GM21367 (cell line): ENCODE measurements around the gene NT5C3B.
"Not testable (repeated sequence)": the region's sequence is repeated elsewhere in the genome, so short reads cannot be mapped to it uniquely, and the experiment has no call there.

Experiments used
- ATAC-seq: cut with Tn5 transposase; IDR thresholded peaks from one replicate; pipeline ENCODE4 v1.9.1; 2021; ENCODE audit not compliant: unreplicated experiment

NT5C3B gene

GRCh38 chr17:41835800-41836549, at the start of gene NT5C3B:
TSS of gene NT5C3B (minus strand) at chr17:41836232. CDS start at chr17:41836193, 39 bp downstream.
- peak; percentile 48 for ATAC-seq

GRCh38 chr17:41885733-41886132, 49.7 kb upstream of the NT5C3B start:
- no peak for ATAC-seq

GRCh38 chr17:41882756-41883155, 46.7 kb upstream of the NT5C3B start:
- no peak for ATAC-seq

DNA sequence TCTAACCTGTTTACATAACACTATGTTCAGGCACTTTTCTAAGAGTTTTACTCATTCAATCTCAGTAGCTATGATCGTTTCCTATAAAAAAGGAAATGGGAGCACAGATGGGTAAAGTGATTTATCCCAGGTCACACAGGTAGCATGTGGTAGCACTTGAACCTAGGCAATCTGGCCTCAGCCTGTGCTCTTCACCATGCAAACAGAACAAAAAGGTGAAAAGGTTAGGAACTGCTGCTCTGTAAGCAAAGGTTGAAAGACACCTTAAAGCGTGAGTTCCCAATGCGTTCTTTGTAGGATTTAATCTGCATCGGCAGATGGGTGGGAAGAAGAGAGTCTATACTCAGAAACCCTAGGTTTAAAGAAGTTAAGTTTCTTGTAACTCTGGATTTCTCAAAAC, 44.1 kb upstream of the NT5C3B start:
- ATAC-seq: no peak

DNA sequence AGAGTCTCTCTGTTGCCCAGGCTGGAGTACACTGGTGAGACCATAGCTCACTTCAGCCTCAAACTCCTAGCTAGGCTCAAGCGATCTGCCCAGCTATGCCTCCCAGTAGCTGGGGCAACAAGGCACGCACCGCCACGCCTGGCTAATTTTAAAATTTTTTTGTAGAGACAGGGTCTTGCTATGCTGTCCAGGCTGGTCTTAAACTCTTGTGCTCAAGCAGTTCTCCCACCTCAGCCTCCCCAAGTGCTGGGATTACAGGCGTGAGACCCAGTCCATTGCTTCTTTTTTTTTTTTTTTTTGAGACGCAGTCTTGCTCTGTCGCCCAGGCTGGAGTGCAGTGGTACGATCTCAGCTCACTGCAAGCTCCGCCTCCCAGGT, 38.2 kb upstream of the NT5C3B start:
- ATAC-seq: not testable (repeated sequence)

GRCh38 chr17:41873559-41874292, 37.7 kb upstream of the NT5C3B start:
- ATAC-seq: no peak

- ATAC-seq: no peak
Measured at GRCh38 chr17:41871789-41872188, 35.8 kb upstream of the NT5C3B start.

GRCh38 chr17:41870627-41871026, 34.6 kb upstream of the NT5C3B start:
- no peak for ATAC-seq

- no peak for ATAC-seq
Measured at GRCh38 chr17:41870097-41870496, 34.1 kb upstream of the NT5C3B start.

DNA sequence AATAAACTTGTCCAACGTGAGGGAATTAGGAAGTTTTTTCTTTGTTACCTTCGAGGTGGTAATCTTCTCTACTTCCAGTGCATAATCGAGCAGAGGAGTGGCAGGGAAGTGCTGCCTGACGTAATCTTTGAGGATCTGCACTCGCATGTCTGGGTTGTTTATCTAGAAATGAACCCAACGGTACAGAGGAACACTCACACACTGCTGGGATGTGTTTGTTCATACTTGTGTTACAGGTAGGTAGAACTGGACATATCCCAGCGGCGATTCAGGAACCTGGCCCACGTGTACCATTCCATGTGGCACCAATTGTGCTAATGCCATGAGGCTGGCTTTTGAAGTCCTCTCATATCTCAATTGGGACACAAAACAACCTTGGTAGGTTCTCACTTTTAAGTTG, 33.4 kb upstream of the NT5C3B start:
- no peak for ATAC-seq

DNA sequence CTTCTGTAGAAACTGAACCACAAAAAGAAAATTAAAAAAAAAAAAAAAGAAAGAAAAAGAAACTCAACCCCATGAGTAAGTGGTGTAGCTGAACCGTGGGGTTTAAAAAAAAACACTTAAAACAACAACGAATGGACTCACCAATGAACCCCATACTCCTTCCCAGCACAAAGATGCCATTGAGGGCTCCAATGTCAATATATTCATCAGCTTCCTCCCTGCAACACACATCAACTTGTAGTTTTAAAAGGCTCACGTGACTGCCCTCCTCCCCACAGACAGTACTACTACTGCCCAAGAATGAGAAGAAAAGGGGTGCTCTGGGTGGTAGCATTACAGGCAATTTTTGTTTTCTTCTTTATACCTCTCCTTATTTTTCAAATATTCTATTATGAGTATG, 32.5 kb upstream of the NT5C3B start:
- no peak for ATAC-seq

- no peak for ATAC-seq
Measured at GRCh38 chr17:41865596-41865893, 29.5 kb upstream of the NT5C3B start.

- peak; percentile 77 for ATAC-seq
Measured at GRCh38 chr17:41864836-41865595, 29.0 kb upstream of the NT5C3B start, which contains the start of gene KLHL11. TSS of gene KLHL11 (minus strand) at chr17:41865423. CDS start at chr17:41865370, 53 bp downstream.

GRCh38 chr17:41864498-41864835, 28.4 kb upstream of the NT5C3B start:
- peak; percentile 19 for ATAC-seq

DNA sequence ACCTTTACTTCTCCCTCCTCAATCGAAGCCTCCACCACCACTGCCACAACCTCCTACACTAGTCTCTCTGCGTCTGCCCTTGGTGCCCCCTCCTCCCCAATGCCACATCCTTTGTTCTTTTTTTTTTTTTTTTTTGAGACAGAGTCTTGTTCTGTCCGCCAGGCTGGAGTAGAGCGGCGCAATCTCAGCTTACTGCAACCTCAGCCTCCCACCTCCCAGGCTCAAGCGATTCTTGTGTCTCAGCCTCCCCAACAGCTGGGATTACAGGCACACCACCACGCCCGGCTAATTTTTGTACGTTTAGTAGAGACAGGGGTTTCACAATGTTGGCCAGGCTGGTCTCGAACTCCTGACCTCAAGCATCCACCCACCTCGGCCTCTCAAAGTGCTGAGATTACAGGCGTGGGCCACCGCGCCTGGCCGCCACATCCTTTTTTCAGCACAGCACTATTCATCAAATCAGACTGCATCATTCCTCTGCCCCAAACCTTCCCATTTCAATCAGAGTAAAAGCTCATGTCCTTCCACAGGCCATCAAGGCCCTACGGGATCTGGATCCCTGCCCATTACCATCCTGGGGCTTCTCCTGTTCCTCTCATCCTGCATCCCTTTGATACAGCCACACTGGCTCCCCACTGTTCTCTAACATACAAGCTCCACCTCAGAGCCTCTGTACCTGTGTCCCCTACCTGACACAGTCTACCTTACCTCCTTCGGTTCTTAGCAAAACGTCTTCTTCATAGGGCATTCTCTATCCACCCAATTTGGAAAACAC, 27.2 kb upstream of the NT5C3B start:
- no peak for ATAC-seq

GRCh38 chr17:41860254-41860931, 24.4 kb upstream of the NT5C3B start:
- ATAC-seq: no peak

DNA sequence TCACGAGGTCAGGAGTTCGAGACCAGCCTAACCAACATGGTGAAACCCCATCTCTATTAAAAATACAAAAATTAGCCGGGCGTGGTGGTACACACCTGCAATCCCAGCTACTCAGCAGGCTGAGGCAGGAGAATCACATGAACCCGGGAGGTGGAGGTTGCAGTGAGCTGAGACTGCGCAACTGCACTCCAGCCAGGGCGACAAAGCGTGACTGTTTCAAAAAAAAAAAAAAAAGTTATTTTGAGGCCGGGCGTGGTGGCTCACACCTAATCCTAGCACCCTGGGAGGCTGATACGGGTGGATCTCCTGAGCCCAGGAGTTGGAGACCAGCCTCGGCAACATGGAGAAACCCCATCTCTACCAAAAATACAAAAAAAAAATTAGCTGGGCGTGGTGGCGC, 15.3 kb upstream of the NT5C3B start:
- not testable (repeated sequence) for ATAC-seq

GRCh38 chr17:41849251-41849990, 13.4 kb upstream of the NT5C3B start:
- ATAC-seq: no peak

- ATAC-seq: no peak
Measured at GRCh38 chr17:41848788-41849187, 12.8 kb upstream of the NT5C3B start.

GRCh38 chr17:41844971-41845370, 8.9 kb upstream of the NT5C3B start:
- no peak for ATAC-seq
